Measurements from ENCODE around the gene NDUFAF2.
A peak's percentile ranks its signal among the peaks of the same experiment; 100 is the strongest.

The NDUFAF2 gene

GRCh38 chr5:60958088-60958487 lies 13.1 kb downstream of the NDUFAF2 start:
- no peak overlapping the region for H3K4me3 Mint-ChIP-seq
- H3K27ac Mint-ChIP-seq = no peak overlapping the region
- peaks cover 15% of the 10 kb centered on the region for H3K36me3 Mint-ChIP-seq (ENCODE audit: low read depth)
- no peaks in the 10 kb centered on the region for H3K27me3 Mint-ChIP-seq (ENCODE audit: low read depth, poor library complexity)
- peaks cover 25% of the 10 kb centered on the region for H3K9me3 Mint-ChIP-seq
- no peaks in the 10 kb centered on the region for H3K4me1 Mint-ChIP-seq
- no peak for TF ChIP-seq CTCF (IDR thresholded peaks at IDR 0.05)
- no peak for DNase-seq

- Mint-ChIP-seq H3K27ac (no peak overlapping the region), H3K4me1 (no peaks in the 10 kb centered on the region), H3K9me3 (peaks cover 27% of the 10 kb centered on the region), H3K36me3 (ENCODE audit: low read depth) (peaks cover 15% of the 10 kb centered on the region), H3K27me3 (ENCODE audit: low read depth, poor library complexity) (no peaks in the 10 kb centered on the region), H3K4me3 (no peak overlapping the region)
- TF ChIP-seq CTCF (IDR thresholded peaks at IDR 0.05) = no peak
- no peak for DNase-seq
Measured at GRCh38 chr5:60958712-60959111, 13.7 kb downstream of the NDUFAF2 start.

GRCh38 chr5:60959156-60959555 lies 14.2 kb downstream of the NDUFAF2 start:
- H3K36me3 Mint-ChIP-seq (ENCODE audit: low read depth) = peaks cover 15% of the 10 kb centered on the region
- no peak overlapping the region for H3K4me3 Mint-ChIP-seq
- no peak for DNase-seq
- TF ChIP-seq CTCF (IDR thresholded peaks at IDR 0.05) = no peak
- H3K9me3 Mint-ChIP-seq = peaks cover 26% of the 10 kb centered on the region
- no peaks in the 10 kb centered on the region for H3K27me3 Mint-ChIP-seq (ENCODE audit: low read depth, poor library complexity)
- no peak overlapping the region for H3K27ac Mint-ChIP-seq
- no peaks in the 10 kb centered on the region for H3K4me1 Mint-ChIP-seq

GRCh38 chr5:60960591-60960990 lies 15.6 kb downstream of the NDUFAF2 start:
- peak; percentile 58 for TF ChIP-seq CTCF (IDR thresholded peaks at IDR 0.05)
- H3K4me3 Mint-ChIP-seq = no peak overlapping the region
- no peak for DNase-seq
- H3K9me3 Mint-ChIP-seq = peaks cover 24% of the 10 kb centered on the region
- no peak overlapping the region for H3K27ac Mint-ChIP-seq
- H3K27me3 Mint-ChIP-seq (ENCODE audit: low read depth, poor library complexity) = no peaks in the 10 kb centered on the region
- peaks cover 17% of the 10 kb centered on the region for H3K36me3 Mint-ChIP-seq (ENCODE audit: low read depth)
- H3K4me1 Mint-ChIP-seq = no peaks in the 10 kb centered on the region

GRCh38 chr5:60961685-60962084 lies 16.7 kb downstream of the NDUFAF2 start:
- no peaks in the 10 kb centered on the region for H3K4me1 Mint-ChIP-seq
- no peak for TF ChIP-seq CTCF (IDR thresholded peaks at IDR 0.05)
- no peak for DNase-seq
- peaks cover 21% of the 10 kb centered on the region for H3K36me3 Mint-ChIP-seq (ENCODE audit: low read depth)
- no peaks in the 10 kb centered on the region for H3K27me3 Mint-ChIP-seq (ENCODE audit: low read depth, poor library complexity)
- H3K4me3 Mint-ChIP-seq = no peak overlapping the region
- no peak overlapping the region for H3K27ac Mint-ChIP-seq
- H3K9me3 Mint-ChIP-seq = peaks cover 28% of the 10 kb centered on the region

- Mint-ChIP-seq H3K27me3 (ENCODE audit: low read depth, poor library complexity) (no peaks in the 10 kb centered on the region), H3K9me3 (peaks cover 54% of the 10 kb centered on the region), H3K36me3 (ENCODE audit: low read depth) (peaks cover 45% of the 10 kb centered on the region), H3K4me1 (no peaks in the 10 kb centered on the region), H3K27ac (no peak overlapping the region), H3K4me3 (no peak overlapping the region)
- no peak for DNase-seq
- TF ChIP-seq CTCF (IDR thresholded peaks at IDR 0.05) = no peak
Measured at GRCh38 chr5:60972231-60972630, 27.2 kb downstream of the NDUFAF2 start.
